AG20443 (cell line): Measurements from ENCODE around the gene GBX1.

ENCODE experiments used
- DNase-seq: peaks from one replicate; pipeline ENCODE4 v3.0.0; 2012; ENCODE audit warnings: low spot score, mixed read lengths

Gene GBX1

GRCh38 chr7:151114151-151115090 is 53.1 kb downstream of the GBX1 start:
- peak; percentile 52 for DNase-seq

GRCh38 chr7:151113344-151114150 is 53.9 kb downstream of the GBX1 start:
- peak; percentile 57 for DNase-seq

GRCh38 chr7:151110941-151111645 is 56.4 kb downstream of the GBX1 start:
- peak; percentile 94 for DNase-seq

- no peak for DNase-seq
Measured at GRCh38 chr7:151110236-151110940, 57.1 kb downstream of the GBX1 start.

- DNase-seq = peak; percentile 89
Measured at GRCh38 chr7:151109094-151110048, 58.1 kb downstream of the GBX1 start.

GRCh38 chr7:151107882-151108281 is 59.6 kb downstream of the GBX1 start:
- no peak for DNase-seq

GRCh38 chr7:151104411-151105235 is 62.9 kb downstream of the GBX1 start:
- DNase-seq = peak; percentile 64

GRCh38 chr7:151103973-151104372 is 63.5 kb downstream of the GBX1 start:
- DNase-seq = no peak

- no peak for DNase-seq
Measured at GRCh38 chr7:151102991-151103390, 64.5 kb downstream of the GBX1 start.

- no peak for DNase-seq
Measured at GRCh38 chr7:151101621-151102396, 65.7 kb downstream of the GBX1 start.

- DNase-seq = no peak
Measured at GRCh38 chr7:151100921-151101320, 66.6 kb downstream of the GBX1 start.

GRCh38 chr7:151099486-151100211 is 67.8 kb downstream of the GBX1 start:
- no peak for DNase-seq
